Keratinocyte (primary cell): Measurements from ENCODE around the gene RBM38. TPM values are rescaled to one million over a fixed set of nuclear protein-coding genes. Genes with fewer than 3 reads are reported as not detected.

Experiments used
- DNase-seq: peaks from one replicate; pipeline ENCODE4 v3.0.0-alpha.2; 2011; ENCODE audit warnings: low read depth, missing footprints, low spot score
- FAIRE-seq: peaks from 2 replicates; lab custom pipeline; 2011; peaks lifted over from hg19 to GRCh38; lab: Jason Lieb, UNC
- H2AFZ ChIP-seq: 2 replicates; pipeline ENCODE4 v1.6.0; 2012; ENCODE audit warnings: low read length, control low read depth, inconsistent platforms; ENCODE audit not compliant: control insufficient read depth
- H3K27ac ChIP-seq: 2 replicates; pipeline ENCODE4 v1.5.1; 2011; ENCODE audit warnings: low read length; ENCODE audit not compliant: control insufficient read depth, insufficient read depth
- H3K27me3 ChIP-seq: 3 replicates; pipeline ENCODE4 v1.6.0; 2011; ENCODE audit warnings: low read length; ENCODE audit not compliant: control insufficient read depth, insufficient read depth; ENCODE audit errors: extremely low read depth
- H3K36me3 ChIP-seq, 2 experiments: 2 replicates in 1 of 2; 3 replicates in 1 of 2; pipeline ENCODE4 v1.5.1; 2011; ENCODE audit warnings: low read length in 2 of 2, mild to moderate bottlenecking in 1 of 2; ENCODE audit not compliant: control insufficient read depth in 2 of 2, insufficient read depth in 2 of 2; ENCODE audit errors: extremely low read depth in 1 of 2
- H3K4me1 ChIP-seq: 3 replicates; pipeline ENCODE4 v1.5.1; 2011; ENCODE audit warnings: low read length; ENCODE audit not compliant: control insufficient read depth, insufficient read depth; ENCODE audit errors: extremely low read depth
- H3K4me2 ChIP-seq: 3 replicates; pipeline ENCODE4 v1.6.0; 2011; ENCODE audit warnings: low read depth, low read length; ENCODE audit not compliant: control insufficient read depth, insufficient read depth; ENCODE audit errors: extremely low read depth
- H3K4me3 ChIP-seq, 3 experiments: fragments of 200-600 bp in 1 of 3; sonication (generic) in 1 of 3; 2 replicates in 2 of 3; 3 replicates in 1 of 3; pipeline ENCODE4 v1.5.1; 2011 to 2016; ENCODE audit warnings: low read length in 3 of 3, mild to moderate bottlenecking in 3 of 3, control low read depth in 2 of 3, inconsistent platforms in 1 of 3, low read depth in 1 of 3, mixed read lengths in 1 of 3, mixed run types in 1 of 3, moderate library complexity in 1 of 3; ENCODE audit not compliant: control insufficient read depth in 2 of 3, insufficient read depth in 2 of 3; ENCODE audit errors: extremely low read depth in 1 of 3
- H3K79me2 ChIP-seq: 2 replicates; pipeline ENCODE4 v1.6.0; 2012; ENCODE audit warnings: low read length; ENCODE audit not compliant: control insufficient read depth, insufficient read depth
- H3K9ac ChIP-seq: 3 replicates; pipeline ENCODE4 v1.6.0; 2011; ENCODE audit warnings: low read length; ENCODE audit not compliant: control insufficient read depth, insufficient read depth; ENCODE audit errors: extremely low read depth
- H3K9me1 ChIP-seq: 3 replicates; pipeline ENCODE4 v1.6.0; 2011; ENCODE audit warnings: low read length; ENCODE audit not compliant: control insufficient read depth, insufficient read depth; ENCODE audit errors: extremely low read depth
- H3K9me3 ChIP-seq: 2 replicates; pipeline ENCODE4 v1.5.1; 2012; ENCODE audit warnings: low read depth, low read length; ENCODE audit not compliant: control insufficient read depth
- H4K20me1 ChIP-seq: 3 replicates; pipeline ENCODE4 v1.6.0; 2011; ENCODE audit warnings: low read length; ENCODE audit not compliant: control insufficient read depth, insufficient read depth; ENCODE audit errors: extremely low read depth
- EZH2 ChIP-seq: IDR thresholded peaks from one replicate; pipeline ENCODE4 v1.6.1; 2012; ENCODE audit warnings: inconsistent platforms, mild to moderate bottlenecking, low read length, moderate library complexity
- dilution Hi-C: fragments of 300-500 bp; cut with MboI; formaldehyde crosslinking; loops from one replicate; pipeline ENCODE4 v1.7.0; 2020; ENCODE audit warnings: low sequenced_read_pairs; ENCODE audit not compliant: extremely low pct_ligation_motif_present
- polyA plus RNA-seq, 5 experiments: library from polyadenylated mRNA; depleted of rRNA in 3 of 5; stranded (reverse) in 3 of 5; stranded (forward) in 1 of 5; unstranded in 1 of 5; fragments of >200 nt; gene quantifications; 1 replicate in 1 of 5; 2 replicates in 3 of 5; 3 replicates in 1 of 5; pipeline versions ENCODE4 v1.2.1 to v1.2.3, GENCODE V29; 2011 to 2012; ENCODE audit warnings: missing spikeins in 2 of 5, low read depth in 1 of 5, low replicate concordance in 1 of 5
- TF ChIP-seq, protein P1 (sequence below), 3 experiments: IDR thresholded peaks in 1 of 3; conservative IDR thresholded peaks in 1 of 3; optimal IDR thresholded peaks in 1 of 3; 2 replicates in 2 of 3; 3 replicates in 1 of 3; pipeline versions ENCODE3 to v1.5.1; 2011; ENCODE audit warnings: low read length in 3 of 3, mild to moderate bottlenecking in 3 of 3, moderate library complexity in 2 of 3, control low read depth in 1 of 3, inconsistent platforms in 1 of 3; ENCODE audit not compliant: insufficient read depth in 2 of 3; ENCODE audit errors: extremely low read depth in 1 of 3

Gene RBM38
- polyA plus RNA-seq, 1 donor (not counting 4 experiments of a cell fraction or from before 2014, with no cell fraction given), result 5.1 TPM

DNA sequence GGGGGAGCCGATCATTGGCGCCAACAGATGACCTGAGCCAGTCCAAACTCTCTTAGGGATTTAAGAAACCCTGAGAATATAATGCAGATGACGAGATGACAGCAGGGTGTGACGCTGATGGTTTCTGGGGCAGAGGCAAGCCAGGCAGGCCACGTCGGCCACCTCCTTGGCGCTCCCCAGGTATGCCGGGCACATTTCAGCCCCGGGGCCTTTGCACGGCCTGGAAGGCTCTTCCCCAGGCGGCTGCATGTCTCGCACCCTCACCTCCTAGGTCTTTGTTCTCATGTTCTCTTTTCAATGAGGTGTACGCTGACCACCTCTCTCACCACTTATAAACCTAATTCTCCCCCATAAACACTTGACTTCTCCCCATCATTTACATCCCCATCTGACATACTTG lies 64.9 kb downstream of the RBM38 start:
- H4K20me1 ChIP-seq, result no peaks in the 10 kb centered on the region
- H3K9ac ChIP-seq, result no peak overlapping the region
- no peaks in the 10 kb centered on the region for H3K4me1 ChIP-seq
- no peak overlapping the region for H3K4me2 ChIP-seq
- H3K4me3 ChIP-seq, result no peak overlapping the region
- peaks cover 6% of the 10 kb centered on the region for H3K9me3 ChIP-seq
- H3K27ac ChIP-seq, result no peak overlapping the region
- H3K27me3 ChIP-seq, result peaks cover 37% of the 10 kb centered on the region
- FAIRE-seq (no peak), DNase-seq (no peak)
- dilution Hi-C loops, result no loop called here
- H3K79me2 ChIP-seq, result no peaks in the 10 kb centered on the region
- no peaks in the 10 kb centered on the region for H3K36me3 ChIP-seq
- no peaks in the 10 kb centered on the region for H3K9me1 ChIP-seq
- TF ChIP-seq EZH2, result no peak
- TF ChIP-seq, protein P1, sequence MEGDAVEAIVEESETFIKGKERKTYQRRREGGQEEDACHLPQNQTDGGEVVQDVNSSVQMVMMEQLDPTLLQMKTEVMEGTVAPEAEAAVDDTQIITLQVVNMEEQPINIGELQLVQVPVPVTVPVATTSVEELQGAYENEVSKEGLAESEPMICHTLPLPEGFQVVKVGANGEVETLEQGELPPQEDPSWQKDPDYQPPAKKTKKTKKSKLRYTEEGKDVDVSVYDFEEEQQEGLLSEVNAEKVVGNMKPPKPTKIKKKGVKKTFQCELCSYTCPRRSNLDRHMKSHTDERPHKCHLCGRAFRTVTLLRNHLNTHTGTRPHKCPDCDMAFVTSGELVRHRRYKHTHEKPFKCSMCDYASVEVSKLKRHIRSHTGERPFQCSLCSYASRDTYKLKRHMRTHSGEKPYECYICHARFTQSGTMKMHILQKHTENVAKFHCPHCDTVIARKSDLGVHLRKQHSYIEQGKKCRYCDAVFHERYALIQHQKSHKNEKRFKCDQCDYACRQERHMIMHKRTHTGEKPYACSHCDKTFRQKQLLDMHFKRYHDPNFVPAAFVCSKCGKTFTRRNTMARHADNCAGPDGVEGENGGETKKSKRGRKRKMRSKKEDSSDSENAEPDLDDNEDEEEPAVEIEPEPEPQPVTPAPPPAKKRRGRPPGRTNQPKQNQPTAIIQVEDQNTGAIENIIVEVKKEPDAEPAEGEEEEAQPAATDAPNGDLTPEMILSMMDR (optimal IDR thresholded peaks at IDR 0.05 in 1 of 3, IDR thresholded peaks at IDR 0.05 in 1 of 3, conservative IDR thresholded peaks at IDR 0.05 in 1 of 3; ENCODE audit: extremely low read depth in 1 of 3, insufficient read depth in 2 of 3, low read length in 3 of 3), result no peak
- H2AFZ ChIP-seq, result no peak overlapping the region

GRCh38 chr20:57457243-57458095 lies 66.3 kb downstream of the RBM38 start:
- Histone ChIP-seq H3K27me3 (peaks cover 37% of the 10 kb centered on the region), H3K4me2 (no peak overlapping the region), H3K4me1 (no peaks in the 10 kb centered on the region), H3K27ac (no peak overlapping the region), H2AFZ (no peak overlapping the region), H3K4me3 (no peak overlapping the region), H3K9me1 (no peaks in the 10 kb centered on the region), H3K79me2 (no peaks in the 10 kb centered on the region), H3K9ac (no peak overlapping the region), H3K9me3 (peaks cover 6% of the 10 kb centered on the region), H3K36me3 (no peaks in the 10 kb centered on the region), H4K20me1 (no peaks in the 10 kb centered on the region)
- dilution Hi-C loops, result no loop called here
- no peak for TF ChIP-seq EZH2
- TF ChIP-seq, protein P1 (optimal IDR thresholded peaks at IDR 0.05 in 1 of 3, IDR thresholded peaks at IDR 0.05 in 1 of 3, conservative IDR thresholded peaks at IDR 0.05 in 1 of 3; ENCODE audit: extremely low read depth in 1 of 3, insufficient read depth in 2 of 3, low read length in 3 of 3), result no peak
- no peak for FAIRE-seq
- DNase-seq, result no peak
